GM12878 (cell line): ENCODE measurements around the gene GBA2. TPM values are rescaled to one million over a fixed set of nuclear protein-coding genes. Genes with fewer than 3 reads are reported as not detected.

Source experiments
- ATAC-seq: fragments of 200-7000 bp; cut with Tn5 transposase; 3 replicates; pipeline ENCODE4 v1.9.1; 2020; ENCODE audit warnings: mild to moderate bottlenecking, moderate library complexity
- BruUV-seq: library from RNA; stranded (reverse); fragments of 400-500 nt; replicated peaks from 2 replicates; lab custom pipeline; 2021; lab: Mats Ljungman, UMichigan
- CTCF ChIA-PET: fragments of 300-600 bp; sonication (Branson Sonifier 250); formaldehyde crosslinking; extraction: SDS; loops from one replicate; lab custom pipeline; 2021; ENCODE audit warnings: inconsistent platforms; lab: Yijun Ruan, JAX
- POLR2A ChIA-PET: fragments of 350-600 bp; formaldehyde crosslinking; extraction: SDS; loops from one replicate; lab custom pipeline; 2021; ENCODE audit warnings: inconsistent platforms; lab: Charles Lee
- RAD21 ChIA-PET: fragments of 300-600 bp; sonication (Branson Sonifier 250); formaldehyde crosslinking; loops from one replicate; lab custom pipeline; 2023; ENCODE audit warnings: antibody characterized with exemption; ENCODE audit not compliant: unreplicated experiment; lab: Charles Lee
- SMC1A ChIA-PET: fragments of 300-600 bp; sonication (Branson Sonifier 250); formaldehyde crosslinking; loops from one replicate; lab custom pipeline; 2023; ENCODE audit not compliant: unreplicated experiment, uncharacterized antibody; lab: Charles Lee
- DNase-seq: peaks from one replicate; pipeline ENCODE4 v3.0.0-alpha.2; 2011; ENCODE audit warnings: low read depth, low spot score
- FAIRE-seq: peaks from 3 replicates; lab custom pipeline; 2011; peaks lifted over from hg19 to GRCh38; lab: Jason Lieb, UNC
- H2AFZ ChIP-seq: 2 replicates; pipeline ENCODE4 v1.6.0; 2011; ENCODE audit warnings: low read depth, low read length, control low read depth; ENCODE audit not compliant: control insufficient read depth
- H3K27ac ChIP-seq: 2 replicates; pipeline ENCODE4 v1.5.1; 2011; ENCODE audit warnings: control low read depth; ENCODE audit not compliant: control insufficient read depth, insufficient read depth
- H3K27me3 ChIP-seq, 2 experiments: replicated peaks in 1 of 2; 2 replicates each; pipeline versions ENCODE4 v1.6.0 to v1.6.1; 2011; ENCODE audit warnings: low read length in 1 of 2; ENCODE audit not compliant: control insufficient read depth in 2 of 2, insufficient read depth in 2 of 2
- H3K36me3 ChIP-seq, 2 experiments: 2 replicates each; pipeline ENCODE4 v1.5.1; 2011; ENCODE audit warnings: low read length in 1 of 2; ENCODE audit not compliant: control insufficient read depth in 2 of 2, insufficient read depth in 2 of 2
- H3K4me1 ChIP-seq: 2 replicates; pipeline ENCODE4 v1.6.1; 2011; ENCODE audit warnings: mild to moderate bottlenecking, low read length, moderate library complexity, mixed read lengths; ENCODE audit not compliant: control insufficient read depth, insufficient read depth
- H3K4me2 ChIP-seq: 2 replicates; pipeline ENCODE4 v1.6.0; 2011; ENCODE audit warnings: control low read depth; ENCODE audit not compliant: control insufficient read depth, insufficient read depth
- H3K4me3 ChIP-seq: fragments of 200-600 bp; sonication (generic); 2 replicates; pipeline ENCODE4 v1.5.1; 2016
- H3K79me2 ChIP-seq: 2 replicates; pipeline ENCODE4 v1.6.0; 2011; ENCODE audit warnings: low read length; ENCODE audit not compliant: control insufficient read depth, insufficient read depth
- H3K9ac ChIP-seq: 2 replicates; pipeline ENCODE4 v1.8.0; 2011; ENCODE audit warnings: low read length, control low read depth, mixed read lengths; ENCODE audit not compliant: control insufficient read depth, insufficient read depth
- H3K9me3 ChIP-seq: replicated peaks from 3 replicates; pipeline ENCODE4 v1.5.1; 2011; ENCODE audit warnings: mild to moderate bottlenecking, low read length; ENCODE audit not compliant: control insufficient read depth, insufficient read depth
- H4K20me1 ChIP-seq: 2 replicates; pipeline ENCODE4 v1.6.0; 2011; ENCODE audit not compliant: control insufficient read depth, insufficient read depth
- FOXM1 ChIP-seq: IDR thresholded peaks from 2 replicates; pipeline ENCODE4 v1.6.1; 2012; ENCODE audit warnings: low read depth, mild to moderate bottlenecking, inconsistent platforms, low read length, moderate library complexity
- MTA2 ChIP-seq: fragments of 450-650 bp; IDR thresholded peaks from 2 replicates; pipeline ENCODE4 v1.6.1; 2016; ENCODE audit warnings: low read depth, mild to moderate bottlenecking, moderate library complexity
- PAX5 ChIP-seq: IDR thresholded peaks from 2 replicates; pipeline ENCODE4 v1.6.1; 2011; ENCODE audit warnings: low read depth, low read length, borderline replicate concordance
- PAX8 ChIP-seq: fragments of 450-650 bp; IDR thresholded peaks from 2 replicates; pipeline ENCODE4 v1.6.1; 2017; ENCODE audit warnings: mild to moderate bottlenecking, moderate library complexity
- RBBP5 ChIP-seq: fragments of 200-600 bp; sonication (generic); conservative IDR thresholded peaks from 2 replicates; pipeline ENCODE4 v1.6.1; 2016
- SMAD1 ChIP-seq: fragments of 450-650 bp; IDR thresholded peaks from 2 replicates; pipeline ENCODE4 v1.6.1; 2018; ENCODE audit warnings: mild to moderate bottlenecking, low read depth; ENCODE audit not compliant: partially characterized antibody
- SMAD5 ChIP-seq: IDR thresholded peaks from 2 replicates; pipeline ENCODE4 v1.6.1; 2016; ENCODE audit warnings: antibody characterized with exemption, low read depth
- SP1 ChIP-seq: IDR thresholded peaks from one replicate; pipeline ENCODE4 v1.6.1; 2011; ENCODE audit warnings: low read depth, low read length
- WGBS: methylation state at CpG from one replicate; pipeline ENCODE4 v1.1.6; 2016; ENCODE audit warnings: low lambda C conversion rate; ENCODE audit not compliant: insufficient replicate concordance, insufficient coverage; ENCODE audit errors: missing lambda C conversion rate; 5-methylcytosine and 5-hydroxymethylcytosine counted together
- in situ Hi-C: fragments of 300-500 bp; cut with MboI; formaldehyde crosslinking; loops from 9 replicates; pipeline ENCODE4 v1.14.3; 2018; ENCODE audit warnings: mixed read lengths
- intact Hi-C: fragments of 100-400 bp; cut with micrococcal nuclease; formaldehyde crosslinking; loops from one replicate; pipeline ENCODE4 v1.14.2; 2022; ENCODE audit not compliant: unreplicated experiment
- polyA plus RNA-seq, 11 experiments: library from polyadenylated mRNA; depleted of rRNA in 4 of 11; unstranded in 6 of 11; stranded (reverse) in 5 of 11; fragments of >200 nt; fragmentation: Nextera tagmentation in 4 of 11; fragmentation: Illumina TruSeq in 1 of 11; extraction: Ambion mirVana in 4 of 11; extraction: Trizol in 1 of 11; gene quantifications; 1 replicate in 1 of 11; 2 replicates in 10 of 11; pipeline versions ENCODE4 v1.2.1 to v1.2.3, GENCODE V29; 2011 to 2016; ENCODE audit warnings: inconsistent platforms in 2 of 11, missing spikeins in 2 of 11, low read depth in 1 of 11
- total RNA-seq, 4 experiments: library from RNA; depleted of rRNA in 3 of 4; stranded (reverse); fragments of >200 nt in 3 of 4; fragmentation: Illumina TruSeq in 1 of 4; extraction: Trizol in 1 of 4; gene quantifications; 2 replicates each; pipeline versions ENCODE4 v1.2.1 to v1.2.3, GENCODE V29; 2013 to 2021
- TF ChIP-seq, protein P1 (sequence below): fragments of 450-650 bp; formaldehyde crosslinking; IDR thresholded peaks from 2 replicates; pipeline ENCODE4 v1.4.0; 2020; ENCODE audit warnings: mild to moderate bottlenecking, moderate library complexity
- TF ChIP-seq, protein P2 (sequence below): fragments of 450-650 bp; IDR thresholded peaks from 2 replicates; pipeline ENCODE4 v1.6.1; 2016; ENCODE audit warnings: mild to moderate bottlenecking

Gene GBA2
- total and polyA plus RNA-seq, 10 of the 15 experiments (the other 5 are each of a cell fraction or from before 2014, with no cell fraction given): 15.3 to 45.1 (median 29.1) TPM

DNA sequence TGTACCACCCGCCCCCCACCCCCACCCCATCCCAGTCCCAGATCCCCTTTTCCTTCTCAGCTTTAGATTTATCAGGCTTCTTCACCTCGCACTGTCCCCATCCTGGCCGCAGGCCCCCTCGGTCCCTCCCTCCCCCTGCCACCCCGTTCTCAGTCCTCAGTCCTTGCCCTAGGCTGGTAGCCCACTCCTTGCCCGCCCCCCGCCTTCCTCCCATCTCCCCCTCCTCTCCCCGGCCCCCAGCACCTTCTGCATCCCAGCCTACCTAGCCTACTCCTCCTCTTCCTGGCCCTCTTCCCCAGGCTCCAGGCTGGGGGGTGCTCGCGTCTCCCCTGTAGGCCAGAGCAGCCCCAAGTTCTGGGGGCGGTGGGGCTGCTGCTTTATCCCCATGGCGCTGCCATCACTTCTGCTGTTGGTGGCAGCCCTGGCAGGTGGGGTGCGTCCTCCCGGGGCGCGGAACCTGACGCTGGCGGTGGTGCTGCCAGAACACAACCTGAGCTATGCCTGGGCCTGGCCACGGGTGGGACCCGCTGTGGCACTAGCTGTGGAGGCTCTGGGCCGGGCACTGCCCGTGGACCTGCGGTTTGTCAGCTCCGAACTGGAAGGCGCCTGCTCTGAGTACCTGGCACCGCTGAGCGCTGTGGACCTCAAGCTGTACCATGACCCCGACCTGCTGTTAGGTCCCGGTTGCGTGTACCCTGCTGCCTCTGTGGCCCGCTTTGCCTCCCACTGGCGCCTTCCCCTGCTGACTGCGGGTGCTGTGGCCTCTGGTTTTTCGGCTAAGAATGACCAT is 43.2 kb upstream of the GBA2 start:
- Histone ChIP-seq H3K4me3 (no peak overlapping the region), H3K79me2 (no peaks in the 10 kb centered on the region), H3K27me3 (no peaks in the 10 kb centered on the region), H4K20me1 (no peaks in the 10 kb centered on the region; the same call in 1 of the 2 replicates), H3K9me3 (no peaks in the 10 kb centered on the region)
- intact Hi-C loops: no loop called here
- in situ Hi-C loops: no loop called here
- ChIA-PET POLR2A (no interaction called here), CTCF (interaction anchor here (1.2 to 2.3 kb wide), 4 partner anchors 32 to 90 kb away, joined by 3 to 7 read pairs (median 6); no protein-coding TSS in a partner anchor)
- ATAC-seq: no peak
- WGBS: 99% methylated on average over 24 of the region's 34 CpGs
- TF ChIP-seq MTA2 (no peak), SMAD1 (no peak), PAX8 (no peak), SMAD5 (no peak)
- TF ChIP-seq, all 136 proteins: peak for 0
- FAIRE-seq (no peak), DNase-seq (no peak)
- H3K4me1 ChIP-seq: peaks cover 5% of the 10 kb centered on the region
- ChIA-PET RAD21 (interaction anchor here (1.1 kb wide), 1 partner anchor 34 kb away, joined by 4 read pairs; no protein-coding TSS in a partner anchor), SMC1A (interaction anchor here (0.5 kb wide), 1 partner anchor 15 kb away, joined by 3 read pairs; no protein-coding TSS in a partner anchor)
- H2AFZ ChIP-seq: no peak overlapping the region
- no peaks in the 10 kb centered on the region; a peak in 3 of 4 replicates for H3K36me3 ChIP-seq
- H3K27ac ChIP-seq: no peak overlapping the region
- BruUV-seq: no TSS peak
- H3K9ac ChIP-seq: no peak overlapping the region
- H3K4me2 ChIP-seq: no peak overlapping the region

DNA sequence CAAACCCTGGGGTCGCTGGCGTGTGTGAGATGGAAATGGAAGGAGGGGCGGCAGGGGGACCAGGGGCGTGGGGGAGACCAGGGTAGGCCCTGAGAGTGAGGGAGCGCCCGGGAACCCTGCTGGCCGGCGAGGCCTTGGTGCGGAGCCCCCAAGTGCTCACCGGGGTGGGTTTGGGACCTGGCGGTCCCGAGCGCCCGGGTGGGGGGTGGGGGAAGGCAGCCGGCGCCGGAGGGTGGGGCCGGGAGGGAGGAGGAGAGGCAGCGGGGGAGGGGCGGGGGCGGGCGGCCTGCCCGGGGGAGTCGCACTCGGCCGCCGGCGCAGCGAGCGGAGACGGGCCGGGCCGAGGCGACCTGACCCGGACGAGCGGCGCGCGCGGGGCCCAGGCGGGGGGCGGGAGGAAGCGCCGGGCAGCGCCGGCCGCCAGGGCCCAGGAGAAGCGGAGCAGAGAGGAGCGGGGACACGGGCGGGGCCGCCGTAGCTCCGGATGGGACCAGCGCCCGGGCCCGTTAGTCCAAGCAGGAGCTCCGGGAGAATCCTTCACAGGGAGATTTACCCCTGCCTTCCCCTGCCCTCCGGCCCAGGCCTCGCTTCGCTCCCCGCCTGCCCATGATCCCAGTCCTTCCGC is 42.4 kb upstream of the GBA2 start, which contains the start of gene NPR2:
NPR2 (plus strand) TSS at position 295 of the 625 bp plus-strand sequence. CDS start 818 bp downstream, outside the sequence.
- ChIA-PET CTCF (interaction anchor here (1.2 to 2.3 kb wide), 3 partner anchors 32 to 91 kb away, joined by 3 to 7 read pairs (median 6); no protein-coding TSS in a partner anchor), SMC1A (no interaction called here), RAD21 (interaction anchor here (1.1 kb wide), 1 partner anchor 35 kb away, joined by 4 read pairs; no protein-coding TSS in a partner anchor), POLR2A (no interaction called here)
- in situ Hi-C loops: no loop called here
- no peaks in the 10 kb centered on the region; a peak in 3 of 4 replicates for H3K36me3 ChIP-seq
- no TSS peak for BruUV-seq
- FAIRE-seq (no peak), ATAC-seq (no peak), DNase-seq (no peak)
- H3K27me3 ChIP-seq: no peaks in the 10 kb centered on the region
- no peak within 1 kb of the TSS for H3K4me3 ChIP-seq
- H3K4me2 ChIP-seq: no peak within 1 kb of the TSS
- H3K9ac ChIP-seq: no peak within 1 kb of the TSS
- H4K20me1 ChIP-seq: no peaks in the 10 kb centered on the region; the same call in 1 of the 2 replicates
- H3K4me1 ChIP-seq: no peaks in the 10 kb centered on the region; the same call in 1 of the 2 replicates
- 87% methylated on average over 6 of the region's 64 CpGs for WGBS
- intact Hi-C loops: loop anchor here (2.0 kb wide), 1 partner anchor 23 kb away; the partner anchor contains the start of gene HINT2
- H3K9me3 ChIP-seq: no peaks in the 10 kb centered on the region
- H3K27ac ChIP-seq: no peak within 1 kb of the TSS
- no peak within 1 kb of the TSS for H2AFZ ChIP-seq
- no peaks in the 10 kb centered on the region for H3K79me2 ChIP-seq
- TF ChIP-seq FOXM1: no peak
- TF ChIP-seq RBBP5: no peak
- TF ChIP-seq, protein P1, sequence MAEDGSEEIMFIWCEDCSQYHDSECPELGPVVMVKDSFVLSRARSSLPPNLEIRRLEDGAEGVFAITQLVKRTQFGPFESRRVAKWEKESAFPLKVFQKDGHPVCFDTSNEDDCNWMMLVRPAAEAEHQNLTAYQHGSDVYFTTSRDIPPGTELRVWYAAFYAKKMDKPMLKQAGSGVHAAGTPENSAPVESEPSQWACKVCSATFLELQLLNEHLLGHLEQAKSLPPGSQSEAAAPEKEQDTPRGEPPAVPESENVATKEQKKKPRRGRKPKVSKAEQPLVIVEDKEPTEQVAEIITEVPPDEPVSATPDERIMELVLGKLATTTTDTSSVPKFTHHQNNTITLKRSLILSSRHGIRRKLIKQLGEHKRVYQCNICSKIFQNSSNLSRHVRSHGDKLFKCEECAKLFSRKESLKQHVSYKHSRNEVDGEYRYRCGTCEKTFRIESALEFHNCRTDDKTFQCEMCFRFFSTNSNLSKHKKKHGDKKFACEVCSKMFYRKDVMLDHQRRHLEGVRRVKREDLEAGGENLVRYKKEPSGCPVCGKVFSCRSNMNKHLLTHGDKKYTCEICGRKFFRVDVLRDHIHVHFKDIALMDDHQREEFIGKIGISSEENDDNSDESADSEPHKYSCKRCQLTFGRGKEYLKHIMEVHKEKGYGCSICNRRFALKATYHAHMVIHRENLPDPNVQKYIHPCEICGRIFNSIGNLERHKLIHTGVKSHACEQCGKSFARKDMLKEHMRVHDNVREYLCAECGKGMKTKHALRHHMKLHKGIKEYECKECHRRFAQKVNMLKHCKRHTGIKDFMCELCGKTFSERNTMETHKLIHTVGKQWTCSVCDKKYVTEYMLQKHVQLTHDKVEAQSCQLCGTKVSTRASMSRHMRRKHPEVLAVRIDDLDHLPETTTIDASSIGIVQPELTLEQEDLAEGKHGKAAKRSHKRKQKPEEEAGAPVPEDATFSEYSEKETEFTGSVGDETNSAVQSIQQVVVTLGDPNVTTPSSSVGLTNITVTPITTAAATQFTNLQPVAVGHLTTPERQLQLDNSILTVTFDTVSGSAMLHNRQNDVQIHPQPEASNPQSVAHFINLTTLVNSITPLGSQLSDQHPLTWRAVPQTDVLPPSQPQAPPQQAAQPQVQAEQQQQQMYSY (CRISPR knock-in tag): no peak
- TF ChIP-seq PAX5: no peak
- TF ChIP-seq, protein P2, sequence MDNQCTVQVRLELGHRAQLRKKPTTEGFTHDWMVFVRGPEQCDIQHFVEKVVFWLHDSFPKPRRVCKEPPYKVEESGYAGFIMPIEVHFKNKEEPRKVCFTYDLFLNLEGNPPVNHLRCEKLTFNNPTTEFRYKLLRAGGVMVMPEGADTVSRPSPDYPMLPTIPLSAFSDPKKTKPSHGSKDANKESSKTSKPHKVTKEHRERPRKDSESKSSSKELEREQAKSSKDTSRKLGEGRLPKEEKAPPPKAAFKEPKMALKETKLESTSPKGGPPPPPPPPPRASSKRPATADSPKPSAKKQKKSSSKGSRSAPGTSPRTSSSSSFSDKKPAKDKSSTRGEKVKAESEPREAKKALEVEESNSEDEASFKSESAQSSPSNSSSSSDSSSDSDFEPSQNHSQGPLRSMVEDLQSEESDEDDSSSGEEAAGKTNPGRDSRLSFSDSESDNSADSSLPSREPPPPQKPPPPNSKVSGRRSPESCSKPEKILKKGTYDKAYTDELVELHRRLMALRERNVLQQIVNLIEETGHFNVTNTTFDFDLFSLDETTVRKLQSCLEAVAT: no peak
- no peak for TF ChIP-seq SP1
